ENCODE measurements around the gene ANKS1A.
"Not testable (repeated sequence)": the region's sequence is repeated elsewhere in the genome, so short reads cannot be mapped to it uniquely, and the experiment has no call there.

Gene ANKS1A

GRCh38 chr6:34999153-34999552 lies 110.1 kb downstream of the ANKS1A start:
- WGBS, 2 experiments, result 97 to 98% methylated on average over 7 of the region's 7 CpGs
- H3K27ac ChIP-seq (ENCODE audit: insufficient read depth, low read depth, low read length, poor library complexity, severe bottlenecking); H3K4me1 ChIP-seq (ENCODE audit: control insufficient read depth, insufficient read depth, low read length); H3K9me3 ChIP-seq (ENCODE audit: control insufficient read depth, low read length); H3K27me3 ChIP-seq (ENCODE audit: control insufficient read depth, insufficient read depth, low read length, poor library complexity, severe bottlenecking); H3K4me3 ChIP-seq (ENCODE audit: insufficient read depth, low read depth, low read length); H3K36me3 ChIP-seq (ENCODE audit: control insufficient read depth, insufficient read depth, low read length): not testable (repeated sequence)

DNA sequence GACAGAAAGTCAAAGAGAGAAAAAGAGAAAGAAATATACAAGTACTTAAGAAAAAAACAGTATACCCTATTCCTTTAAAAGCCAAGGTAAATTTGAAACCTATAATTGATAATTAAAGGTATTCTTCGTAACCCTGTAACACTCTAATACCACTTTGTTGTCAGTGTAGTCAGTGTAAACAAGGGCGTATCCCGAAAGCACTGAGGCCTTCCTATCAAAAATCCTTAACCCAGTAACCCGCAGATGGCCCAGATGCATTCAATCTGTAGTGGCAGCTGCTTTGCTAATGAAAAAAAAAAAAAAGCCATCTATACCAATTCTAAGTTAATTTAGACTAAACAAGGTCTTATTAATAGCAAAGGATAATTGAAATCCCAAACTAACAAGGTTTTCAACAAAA lies 110.9 kb downstream of the ANKS1A start:
- not testable (repeated sequence) for H3K36me3 ChIP-seq (ENCODE audit: control insufficient read depth, insufficient read depth, low read length); H3K4me3 ChIP-seq (ENCODE audit: insufficient read depth, low read depth, low read length); H3K27ac ChIP-seq (ENCODE audit: insufficient read depth, low read depth, low read length, poor library complexity, severe bottlenecking); H3K27me3 ChIP-seq (ENCODE audit: control insufficient read depth, insufficient read depth, low read length, poor library complexity, severe bottlenecking); H3K9me3 ChIP-seq (ENCODE audit: control insufficient read depth, low read length); H3K4me1 ChIP-seq (ENCODE audit: control insufficient read depth, insufficient read depth, low read length)
- 91 to 95% methylated on average over 3 to 4 of the region's 4 CpGs for WGBS, 2 experiments

DNA sequence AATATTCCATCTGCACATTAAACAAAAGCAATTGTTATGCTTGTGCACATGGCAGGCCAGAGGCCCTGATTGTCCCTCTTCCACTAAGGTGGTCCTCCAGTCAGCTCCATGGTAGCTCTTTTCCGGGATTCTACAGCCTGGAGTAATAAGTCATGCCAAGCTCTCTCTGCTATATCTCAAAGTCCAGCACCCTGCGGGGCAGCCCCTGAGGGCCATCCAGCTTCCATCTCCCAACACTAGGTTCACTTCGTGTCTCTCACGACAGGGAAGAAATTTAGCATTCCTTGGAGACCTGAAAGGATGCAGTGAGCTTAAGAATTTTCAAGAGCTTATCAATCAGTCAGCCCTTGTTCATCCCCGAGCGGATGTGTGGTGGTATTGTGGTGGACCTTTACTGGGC lies 112.3 kb downstream of the ANKS1A start:
- 92 to 94% methylated on average over 4 to 5 of the region's 6 CpGs for WGBS, 2 experiments
- H3K27ac ChIP-seq (ENCODE audit: insufficient read depth, low read depth, low read length, poor library complexity, severe bottlenecking); H3K27me3 ChIP-seq (ENCODE audit: control insufficient read depth, insufficient read depth, low read length, poor library complexity, severe bottlenecking); H3K4me1 ChIP-seq (ENCODE audit: control insufficient read depth, insufficient read depth, low read length); H3K9me3 ChIP-seq (ENCODE audit: control insufficient read depth, low read length); H3K36me3 ChIP-seq (ENCODE audit: control insufficient read depth, insufficient read depth, low read length); H3K4me3 ChIP-seq (ENCODE audit: insufficient read depth, low read depth, low read length): not testable (repeated sequence)

DNA sequence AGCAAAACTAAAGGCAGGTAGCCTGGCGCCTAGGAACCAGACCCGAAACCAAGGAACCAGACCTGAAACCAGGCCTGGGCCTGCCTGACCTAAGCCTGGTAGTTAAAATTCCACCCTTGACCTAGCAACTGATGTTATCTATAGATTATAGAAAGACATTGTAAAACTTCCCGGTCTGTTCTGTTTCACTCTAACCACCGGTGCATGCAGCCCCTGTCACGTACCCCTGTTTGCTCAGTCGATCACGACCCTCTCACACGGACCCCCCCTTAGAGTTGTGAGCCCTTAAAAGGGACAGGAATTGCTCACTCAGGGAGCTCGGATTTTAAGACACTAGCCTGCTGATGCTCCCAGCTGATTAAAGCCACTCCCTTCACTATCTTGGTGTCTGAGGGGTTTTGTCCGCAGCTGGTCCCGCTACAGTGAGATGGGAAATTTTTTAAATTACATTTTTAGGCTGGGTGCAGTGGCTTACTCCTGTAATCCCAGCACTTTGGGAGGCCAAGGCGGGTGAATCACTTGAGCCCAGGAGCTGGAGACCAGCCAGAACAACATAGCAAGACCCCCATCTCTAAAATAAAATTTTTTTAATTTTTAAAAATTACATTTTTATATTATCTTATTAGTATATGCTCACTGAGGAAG lies 115.0 kb downstream of the ANKS1A start:
- not testable (repeated sequence) for H3K27ac ChIP-seq (ENCODE audit: insufficient read depth, low read depth, low read length, poor library complexity, severe bottlenecking); H3K9me3 ChIP-seq (ENCODE audit: control insufficient read depth, low read length)
- 87 to 88% methylated on average over 12 of the region's 12 CpGs for WGBS, 2 experiments

GRCh38 chr6:35007016-35007415 lies 118.0 kb downstream of the ANKS1A start:
- 91 to 92% methylated on average over 2 of the region's 2 CpGs for WGBS, 2 experiments
- Histone ChIP-seq H3K4me3 (ENCODE audit: insufficient read depth, low read depth, low read length) (no peak overlapping the region), H3K36me3 (ENCODE audit: control insufficient read depth, insufficient read depth, low read length) (no peaks in the 10 kb centered on the region), H3K4me1 (ENCODE audit: control insufficient read depth, insufficient read depth, low read length) (no peaks in the 10 kb centered on the region), H3K27ac (ENCODE audit: insufficient read depth, low read depth, low read length, poor library complexity, severe bottlenecking) (no peak overlapping the region), H3K9me3 (ENCODE audit: control insufficient read depth, low read length) (no peaks in the 10 kb centered on the region), H3K27me3 (ENCODE audit: control insufficient read depth, insufficient read depth, low read length, poor library complexity, severe bottlenecking) (no peaks in the 10 kb centered on the region)

More for the DNA sequence above, 115.0 kb downstream of the ANKS1A start:
- H3K4me3 ChIP-seq (ENCODE audit: insufficient read depth, low read depth, low read length); H3K4me1 ChIP-seq (ENCODE audit: control insufficient read depth, insufficient read depth, low read length); H3K36me3 ChIP-seq (ENCODE audit: control insufficient read depth, insufficient read depth, low read length); H3K27me3 ChIP-seq (ENCODE audit: control insufficient read depth, insufficient read depth, low read length, poor library complexity, severe bottlenecking): not testable (repeated sequence)

GRCh38 chr6:35008858-35009257 lies 119.8 kb downstream of the ANKS1A start:
- no peaks in the 10 kb centered on the region for H3K4me1 ChIP-seq (ENCODE audit: control insufficient read depth, insufficient read depth, low read length)
- no peak overlapping the region for H3K4me3 ChIP-seq (ENCODE audit: insufficient read depth, low read depth, low read length)
- no peaks in the 10 kb centered on the region for H3K9me3 ChIP-seq (ENCODE audit: control insufficient read depth, low read length)
- H3K27ac ChIP-seq (ENCODE audit: insufficient read depth, low read depth, low read length, poor library complexity, severe bottlenecking), result no peak overlapping the region
- 93 to 95% methylated on average over 7 of the region's 7 CpGs for WGBS, 2 experiments
- H3K36me3 ChIP-seq (ENCODE audit: control insufficient read depth, insufficient read depth, low read length), result no peaks in the 10 kb centered on the region
- no peaks in the 10 kb centered on the region for H3K27me3 ChIP-seq (ENCODE audit: control insufficient read depth, insufficient read depth, low read length, poor library complexity, severe bottlenecking)

DNA sequence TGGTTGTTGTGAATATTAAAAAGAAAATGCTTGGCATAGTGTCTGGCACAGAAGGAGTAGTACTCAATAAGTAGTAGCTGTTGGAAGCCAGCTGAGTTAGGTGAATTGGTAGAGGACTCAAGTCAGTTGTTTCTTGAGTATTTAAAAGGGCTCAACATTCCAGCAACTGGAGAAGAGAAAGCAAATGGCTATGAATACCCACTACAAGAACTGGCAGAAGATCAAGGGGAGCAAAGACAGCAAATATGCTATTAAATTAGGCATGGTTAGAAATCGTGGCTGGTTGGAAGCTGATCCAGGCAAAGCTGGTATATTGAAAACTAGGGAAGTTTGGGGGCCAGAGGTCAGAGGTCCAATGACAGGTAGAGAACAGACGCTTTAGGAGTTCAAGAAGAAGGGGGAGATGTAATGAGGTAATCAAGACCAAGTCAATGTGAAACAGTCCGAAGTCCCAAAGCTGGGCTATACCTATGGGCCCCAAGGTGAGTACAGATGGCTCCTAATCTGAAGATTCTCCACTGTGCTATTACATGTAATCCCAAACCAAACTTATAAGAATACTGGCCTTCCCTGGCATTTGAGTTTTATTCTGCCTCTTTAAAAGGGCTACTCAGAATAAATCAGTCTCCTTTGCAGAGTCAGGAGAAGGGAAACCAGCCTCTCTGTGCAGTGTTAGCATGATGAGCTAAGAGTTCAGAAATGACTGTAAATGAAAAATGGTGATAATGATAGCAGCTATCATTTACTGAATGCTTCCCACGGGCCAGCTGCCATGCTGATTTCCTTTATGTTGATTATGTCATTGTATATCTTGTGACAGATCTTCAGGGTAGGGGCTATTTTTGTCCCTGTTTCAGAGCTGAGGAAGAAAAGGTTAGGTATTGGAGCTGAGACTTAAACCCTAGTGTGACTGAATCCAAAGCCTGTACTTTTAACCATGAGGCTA lies 122.3 kb downstream of the ANKS1A start:
- Histone ChIP-seq H3K27me3 (ENCODE audit: control insufficient read depth, insufficient read depth, low read length, poor library complexity, severe bottlenecking) (no peaks in the 10 kb centered on the region), H3K4me1 (ENCODE audit: control insufficient read depth, insufficient read depth, low read length) (no peaks in the 10 kb centered on the region), H3K9me3 (ENCODE audit: control insufficient read depth, low read length) (no peaks in the 10 kb centered on the region), H3K27ac (ENCODE audit: insufficient read depth, low read depth, low read length, poor library complexity, severe bottlenecking) (no peak overlapping the region), H3K4me3 (ENCODE audit: insufficient read depth, low read depth, low read length) (no peak overlapping the region), H3K36me3 (ENCODE audit: control insufficient read depth, insufficient read depth, low read length) (no peaks in the 10 kb centered on the region)
- 68 to 71% methylated on average over 4 of the region's 4 CpGs for WGBS, 2 experiments

DNA sequence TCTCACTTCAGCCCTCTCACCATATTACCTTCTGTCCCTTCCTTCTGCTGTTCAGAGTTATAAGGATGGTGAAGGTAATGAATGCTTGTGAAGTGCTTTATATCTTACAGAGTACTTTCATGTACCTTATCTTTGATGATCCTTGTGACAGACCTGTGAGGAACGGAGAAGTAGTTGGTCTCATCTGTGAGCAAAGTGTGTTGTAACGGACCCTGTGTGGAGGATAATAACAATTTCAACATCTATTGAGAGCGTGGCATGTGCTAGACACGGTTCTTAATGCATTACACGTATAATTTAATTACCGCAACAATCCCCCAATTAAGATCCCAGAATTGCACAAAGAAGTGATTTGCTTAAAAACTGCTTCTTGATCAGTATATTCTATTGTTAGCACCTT lies 124.6 kb downstream of the ANKS1A start:
- WGBS, 2 experiments, result 96 to 98% methylated on average over 6 of the region's 6 CpGs
- H3K4me3 ChIP-seq (ENCODE audit: insufficient read depth, low read depth, low read length), result no peak overlapping the region
- H3K9me3 ChIP-seq (ENCODE audit: control insufficient read depth, low read length), result no peaks in the 10 kb centered on the region
- no peaks in the 10 kb centered on the region for H3K4me1 ChIP-seq (ENCODE audit: control insufficient read depth, insufficient read depth, low read length)
- no peaks in the 10 kb centered on the region for H3K27me3 ChIP-seq (ENCODE audit: control insufficient read depth, insufficient read depth, low read length, poor library complexity, severe bottlenecking)
- no peak overlapping the region for H3K27ac ChIP-seq (ENCODE audit: insufficient read depth, low read depth, low read length, poor library complexity, severe bottlenecking)
- no peaks in the 10 kb centered on the region for H3K36me3 ChIP-seq (ENCODE audit: control insufficient read depth, insufficient read depth, low read length)

DNA sequence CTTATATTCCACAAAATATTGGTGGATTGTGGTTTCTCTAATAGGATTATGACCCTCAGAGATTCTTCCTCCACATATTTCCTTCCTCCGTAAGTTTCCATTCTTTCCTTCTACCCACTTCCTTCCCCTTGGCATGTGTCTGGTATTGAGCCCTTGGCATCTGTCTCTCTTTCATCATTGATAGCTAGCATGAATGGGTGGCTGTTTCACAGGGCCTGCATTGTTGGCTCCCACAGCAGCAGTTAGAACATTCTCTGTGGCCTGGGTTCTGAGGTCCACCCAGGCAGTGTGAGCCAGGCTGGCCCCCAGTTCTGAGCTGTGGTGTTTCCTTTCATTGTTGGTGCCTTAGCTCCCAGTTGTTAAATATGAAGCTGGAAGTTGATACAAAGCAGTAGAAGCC lies 125.3 kb downstream of the ANKS1A start:
- WGBS, 2 experiments, result 79 to 87% methylated on average over 1 of the region's 1 CpG
- Histone ChIP-seq H3K9me3 (ENCODE audit: control insufficient read depth, low read length) (no peaks in the 10 kb centered on the region), H3K4me1 (ENCODE audit: control insufficient read depth, insufficient read depth, low read length) (no peaks in the 10 kb centered on the region), H3K27ac (ENCODE audit: insufficient read depth, low read depth, low read length, poor library complexity, severe bottlenecking) (no peak overlapping the region), H3K36me3 (ENCODE audit: control insufficient read depth, insufficient read depth, low read length) (no peaks in the 10 kb centered on the region), H3K4me3 (ENCODE audit: insufficient read depth, low read depth, low read length) (no peak overlapping the region), H3K27me3 (ENCODE audit: control insufficient read depth, insufficient read depth, low read length, poor library complexity, severe bottlenecking) (no peaks in the 10 kb centered on the region)

GRCh38 chr6:35014786-35015185 lies 125.7 kb downstream of the ANKS1A start:
- Histone ChIP-seq H3K4me1 (ENCODE audit: control insufficient read depth, insufficient read depth, low read length) (no peaks in the 10 kb centered on the region), H3K27ac (ENCODE audit: insufficient read depth, low read depth, low read length, poor library complexity, severe bottlenecking) (no peak overlapping the region)
- 93 to 96% methylated on average over 3 of the region's 3 CpGs for WGBS, 2 experiments

More at GRCh38 chr6:35014786-35015185, 125.7 kb downstream of the ANKS1A start:
- H3K36me3 ChIP-seq (ENCODE audit: control insufficient read depth, insufficient read depth, low read length), result no peaks in the 10 kb centered on the region
- H3K9me3 ChIP-seq (ENCODE audit: control insufficient read depth, low read length), result no peaks in the 10 kb centered on the region
- H3K4me3 ChIP-seq (ENCODE audit: insufficient read depth, low read depth, low read length), result no peak overlapping the region
- no peaks in the 10 kb centered on the region for H3K27me3 ChIP-seq (ENCODE audit: control insufficient read depth, insufficient read depth, low read length, poor library complexity, severe bottlenecking)
